ENCODE data around the gene PDE9A. TPM values are rescaled to one million over a fixed set of nuclear protein-coding genes. Genes with fewer than 3 reads are reported as not detected.
A peak's percentile ranks its signal among the peaks of the same experiment; 100 is the strongest.

PDE9A gene
- polyA plus RNA-seq, 2 of the 4 experiments (the other 2 are of a cell fraction), result 1.3 to 3.1 TPM

DNA sequence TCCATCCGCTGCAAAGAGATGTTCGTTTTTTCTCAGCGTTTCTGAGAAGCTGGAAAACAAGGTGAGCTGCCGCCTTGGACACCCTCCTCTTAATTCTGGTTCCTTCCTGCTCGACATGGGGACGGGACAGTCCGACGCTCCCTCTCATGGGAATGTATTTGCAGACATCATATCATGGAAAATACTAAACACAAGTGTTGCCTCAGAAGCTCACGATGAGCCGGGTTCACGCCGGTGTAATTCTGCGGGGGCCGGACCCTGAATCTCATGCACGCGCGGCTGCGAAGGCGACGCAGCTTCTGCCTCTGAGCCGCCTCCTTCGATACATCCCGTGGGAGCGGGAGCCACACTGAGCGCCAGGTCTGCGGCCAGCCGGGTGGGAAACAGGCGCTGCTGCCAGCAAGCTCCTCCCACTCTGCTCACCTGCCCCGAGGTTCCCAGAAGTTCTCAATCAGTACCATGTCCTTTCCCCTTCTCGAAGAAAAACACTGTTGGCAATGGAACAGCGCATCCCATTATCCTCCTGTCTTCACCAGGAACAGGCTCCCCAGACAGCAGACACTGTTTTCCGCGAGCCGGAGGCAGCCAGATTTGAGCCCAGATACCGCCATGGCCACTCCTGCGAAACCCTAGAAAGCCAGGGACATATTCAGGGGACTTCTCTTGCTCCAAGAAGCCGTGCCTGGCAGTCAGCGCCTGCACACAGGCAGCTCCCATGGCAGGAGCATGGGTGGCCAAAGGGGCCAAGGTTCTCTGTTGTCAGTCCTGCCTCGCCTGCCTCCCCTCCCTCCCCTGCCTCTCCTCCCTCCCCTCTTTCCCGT lies 127.9 kb downstream of the PDE9A start:
- DNase-seq (ENCODE audit: low read depth in 1 of 2, low spot score in 1 of 2), result no peak
- ChIA-PET POLR2A (no interaction called here), CTCF (interaction anchor here (0.6 to 0.7 kb wide), 2 partner anchors 128 to 188 kb away, joined by 3 read pairs; partner anchors contain the start of gene PDE9A)
- no peak for TF ChIP-seq NFE2L2 (conservative IDR thresholded peaks at IDR 0.05; ENCODE audit: low read length)
- TF ChIP-seq CHD2 (IDR thresholded peaks at IDR 0.05; ENCODE audit: low read length, partially characterized antibody), result no peak
- TF ChIP-seq, protein P1, sequence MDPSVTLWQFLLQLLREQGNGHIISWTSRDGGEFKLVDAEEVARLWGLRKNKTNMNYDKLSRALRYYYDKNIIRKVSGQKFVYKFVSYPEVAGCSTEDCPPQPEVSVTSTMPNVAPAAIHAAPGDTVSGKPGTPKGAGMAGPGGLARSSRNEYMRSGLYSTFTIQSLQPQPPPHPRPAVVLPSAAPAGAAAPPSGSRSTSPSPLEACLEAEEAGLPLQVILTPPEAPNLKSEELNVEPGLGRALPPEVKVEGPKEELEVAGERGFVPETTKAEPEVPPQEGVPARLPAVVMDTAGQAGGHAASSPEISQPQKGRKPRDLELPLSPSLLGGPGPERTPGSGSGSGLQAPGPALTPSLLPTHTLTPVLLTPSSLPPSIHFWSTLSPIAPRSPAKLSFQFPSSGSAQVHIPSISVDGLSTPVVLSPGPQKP (IDR thresholded peaks at IDR 0.05; ENCODE audit: low read depth, low read length), result no peak
- no peak for TF ChIP-seq NR3C1 (IDR thresholded peaks at IDR 0.05)
- TF ChIP-seq PHF8 (IDR thresholded peaks at IDR 0.05; ENCODE audit: borderline replicate concordance, low read depth), result no peak
- TF ChIP-seq ZNF302 (CRISPR knock-in tag; IDR thresholded peaks at IDR 0.05), result no peak
- no peak for TF ChIP-seq HOXB5 (CRISPR knock-in tag; IDR thresholded peaks at IDR 0.05)
- no peak for TF ChIP-seq CBX8 (IDR thresholded peaks at IDR 0.05)
- peak in 1 of 2 experiments; percentile 42; a peak in 3 of 6 replicates for ATAC-seq
- no peak overlapping the region for H3K4me3 ChIP-seq
- H3K27ac ChIP-seq, result no peak overlapping the region
- H3K9me3 ChIP-seq, result no peaks in the 10 kb centered on the region
- no peak for FAIRE-seq
- no peaks in the 10 kb centered on the region for H3K4me1 ChIP-seq
- peak overlapping the region; percentile 53; the same call in 2 of the 3 replicates for H3K4me2 ChIP-seq
- WGBS (ENCODE audit: missing lambda C conversion rate), result 30% methylated on average over 29 of the region's 40 CpGs

DNA sequence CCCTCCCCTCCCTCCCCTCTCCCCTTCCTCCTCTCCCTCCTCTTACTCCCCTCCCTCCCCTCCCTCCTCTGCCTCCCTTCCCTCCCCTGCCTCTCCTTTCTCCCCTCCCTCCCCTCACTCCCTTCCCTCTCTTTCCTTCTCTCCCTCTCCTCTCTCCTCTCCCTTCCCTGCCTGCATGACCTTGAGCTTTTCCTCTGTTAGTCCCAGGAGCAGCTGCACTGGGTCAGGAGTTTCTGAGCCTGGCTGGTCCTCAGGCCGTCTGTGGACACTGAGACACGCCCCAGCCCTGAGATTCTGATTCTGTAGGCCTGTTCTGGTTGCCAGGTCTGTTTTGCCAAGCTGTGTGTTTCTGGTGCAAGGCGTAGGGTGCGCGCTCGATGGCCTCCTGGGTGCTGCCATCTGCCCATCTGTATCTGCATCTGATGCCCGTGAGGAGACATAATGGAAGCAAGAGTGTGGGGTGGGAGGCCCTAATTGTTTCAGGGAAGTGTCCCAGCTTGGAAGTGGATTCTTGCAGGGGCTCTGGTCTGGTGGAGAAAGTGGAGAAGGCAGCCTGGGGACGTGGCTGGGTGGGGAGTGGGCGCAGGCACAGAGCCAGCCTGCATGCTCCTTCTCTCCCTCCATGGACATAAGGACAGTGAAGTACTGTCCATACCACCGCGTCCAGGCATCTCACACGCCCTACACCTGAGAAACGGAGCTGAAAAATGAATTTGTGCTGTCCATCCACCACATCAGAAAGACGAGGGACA lies 128.7 kb downstream of the PDE9A start:
- FAIRE-seq (no peak), ATAC-seq (no peak; a peak in 1 of 6 replicates), DNase-seq (ENCODE audit: low read depth in 1 of 2, low spot score in 1 of 2) (no peak)
- H3K4me2 ChIP-seq, result no peak overlapping the region
- WGBS (ENCODE audit: missing lambda C conversion rate), result 50% methylated on average over 14 of the region's 14 CpGs
- H3K9me3 ChIP-seq, result no peaks in the 10 kb centered on the region
- ChIA-PET CTCF (interaction anchor here (1.1 kb wide), 1 partner anchor 189 kb away, joined by 3 read pairs; no protein-coding TSS in a partner anchor), POLR2A (no interaction called here)
- no peak overlapping the region for H3K27ac ChIP-seq
- no peak overlapping the region for H3K4me3 ChIP-seq
- TF ChIP-seq RFX5 (IDR thresholded peaks at IDR 0.05) (no peak), RNF2 (IDR thresholded peaks at IDR 0.05; ENCODE audit: borderline replicate concordance, low read depth) (no peak)
- no peaks in the 10 kb centered on the region for H3K4me1 ChIP-seq

DNA sequence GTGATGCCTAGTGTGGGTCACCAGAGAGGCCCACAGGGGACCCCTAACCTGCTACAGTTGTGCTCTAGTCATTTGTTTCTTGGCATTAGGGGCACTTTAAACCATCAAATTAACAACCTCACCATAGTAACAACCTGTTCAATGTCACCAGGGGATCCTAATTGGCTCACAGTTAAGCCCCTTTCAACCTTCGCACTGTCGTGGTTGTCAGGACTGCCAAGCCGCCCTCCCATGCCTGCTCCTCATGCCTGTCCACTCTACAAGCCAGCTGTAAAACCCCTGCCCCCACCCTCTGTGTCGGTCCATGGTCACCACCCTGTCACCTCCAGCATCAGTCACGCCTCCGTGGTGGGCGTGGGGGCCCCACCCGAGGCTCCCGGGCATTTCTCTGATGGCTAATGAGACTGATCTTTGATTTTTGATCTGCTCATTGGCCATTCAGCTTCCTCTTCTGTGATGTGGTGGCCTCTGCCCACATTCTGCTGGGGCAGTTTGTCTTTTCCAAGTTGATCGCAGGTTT lies 129.4 kb downstream of the PDE9A start:
- Histone ChIP-seq H3K4me3 (no peak overlapping the region), H3K4me1 (no peaks in the 10 kb centered on the region), H3K9me3 (no peaks in the 10 kb centered on the region; the same call in 2 of the 3 replicates), H3K27ac (no peak overlapping the region), H3K4me2 (no peak overlapping the region)
- CTCF ChIA-PET, result interaction anchor here (1.1 kb wide), 1 partner anchor 190 kb away, joined by 3 read pairs; no protein-coding TSS in a partner anchor
- WGBS (ENCODE audit: missing lambda C conversion rate), result 63% methylated on average over 10 of the region's 10 CpGs
- no peak for TF ChIP-seq RNF2 (IDR thresholded peaks at IDR 0.05; ENCODE audit: borderline replicate concordance, low read depth)
- DNase-seq (ENCODE audit: low read depth in 1 of 2, low spot score in 1 of 2) (no peak), FAIRE-seq (no peak), ATAC-seq (no peak)
- POLR2A ChIA-PET, result no interaction called here

DNA sequence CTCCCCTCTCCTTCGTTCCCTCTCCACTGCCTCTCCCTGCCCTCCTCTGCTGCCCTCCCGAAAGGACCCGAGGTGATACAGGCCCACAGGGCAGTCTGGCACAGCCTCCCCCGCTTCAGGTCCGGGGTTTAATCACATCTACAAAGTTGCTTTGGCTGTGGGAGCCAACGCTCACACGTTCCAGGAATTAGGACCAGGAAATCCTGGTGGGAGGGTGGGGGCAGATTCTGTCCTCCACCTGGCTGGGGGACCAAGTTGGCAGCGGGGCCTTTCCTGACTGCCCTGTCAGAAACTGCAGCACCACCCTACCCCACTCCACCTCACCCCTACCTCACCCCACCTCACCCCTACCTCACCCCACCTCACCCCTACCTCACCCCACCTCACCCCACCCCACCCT lies 130.9 kb downstream of the PDE9A start:
- WGBS (ENCODE audit: missing lambda C conversion rate), result 48% methylated on average over 8 of the region's 8 CpGs
- FAIRE-seq (no peak), ATAC-seq (no peak), DNase-seq (ENCODE audit: low read depth in 1 of 2, low spot score in 1 of 2) (no peak)
- CTCF ChIA-PET, result no interaction called here
- H3K4me3 ChIP-seq, result no peak overlapping the region
- H3K9me3 ChIP-seq, result no peaks in the 10 kb centered on the region; the same call in 2 of the 3 replicates
- no peaks in the 10 kb centered on the region for H3K4me1 ChIP-seq
- no peak overlapping the region for H3K27ac ChIP-seq
- no peak for TF ChIP-seq PHF8 (IDR thresholded peaks at IDR 0.05; ENCODE audit: borderline replicate concordance, low read depth)
- no peak for TF ChIP-seq ZC3H11A (IDR thresholded peaks at IDR 0.05)
- TF ChIP-seq, protein P2, sequence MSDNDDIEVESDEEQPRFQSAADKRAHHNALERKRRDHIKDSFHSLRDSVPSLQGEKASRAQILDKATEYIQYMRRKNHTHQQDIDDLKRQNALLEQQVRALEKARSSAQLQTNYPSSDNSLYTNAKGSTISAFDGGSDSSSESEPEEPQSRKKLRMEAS (IDR thresholded peaks at IDR 0.05), result no peak
- TF ChIP-seq GATA3 (IDR thresholded peaks at IDR 0.05; ENCODE audit: borderline replicate concordance), result no peak
- no peak for TF ChIP-seq RFX5 (IDR thresholded peaks at IDR 0.05)
- no peak for TF ChIP-seq KDM5A (IDR thresholded peaks at IDR 0.05)
- TF ChIP-seq NR3C1 (IDR thresholded peaks at IDR 0.05), result no peak
- no peak for TF ChIP-seq ZSCAN20 (CRISPR knock-in tag; IDR thresholded peaks at IDR 0.05)
- no peak for TF ChIP-seq NPAS2 (CRISPR knock-in tag; IDR thresholded peaks at IDR 0.05; ENCODE audit: borderline replicate concordance)
- TF ChIP-seq, protein P3, sequence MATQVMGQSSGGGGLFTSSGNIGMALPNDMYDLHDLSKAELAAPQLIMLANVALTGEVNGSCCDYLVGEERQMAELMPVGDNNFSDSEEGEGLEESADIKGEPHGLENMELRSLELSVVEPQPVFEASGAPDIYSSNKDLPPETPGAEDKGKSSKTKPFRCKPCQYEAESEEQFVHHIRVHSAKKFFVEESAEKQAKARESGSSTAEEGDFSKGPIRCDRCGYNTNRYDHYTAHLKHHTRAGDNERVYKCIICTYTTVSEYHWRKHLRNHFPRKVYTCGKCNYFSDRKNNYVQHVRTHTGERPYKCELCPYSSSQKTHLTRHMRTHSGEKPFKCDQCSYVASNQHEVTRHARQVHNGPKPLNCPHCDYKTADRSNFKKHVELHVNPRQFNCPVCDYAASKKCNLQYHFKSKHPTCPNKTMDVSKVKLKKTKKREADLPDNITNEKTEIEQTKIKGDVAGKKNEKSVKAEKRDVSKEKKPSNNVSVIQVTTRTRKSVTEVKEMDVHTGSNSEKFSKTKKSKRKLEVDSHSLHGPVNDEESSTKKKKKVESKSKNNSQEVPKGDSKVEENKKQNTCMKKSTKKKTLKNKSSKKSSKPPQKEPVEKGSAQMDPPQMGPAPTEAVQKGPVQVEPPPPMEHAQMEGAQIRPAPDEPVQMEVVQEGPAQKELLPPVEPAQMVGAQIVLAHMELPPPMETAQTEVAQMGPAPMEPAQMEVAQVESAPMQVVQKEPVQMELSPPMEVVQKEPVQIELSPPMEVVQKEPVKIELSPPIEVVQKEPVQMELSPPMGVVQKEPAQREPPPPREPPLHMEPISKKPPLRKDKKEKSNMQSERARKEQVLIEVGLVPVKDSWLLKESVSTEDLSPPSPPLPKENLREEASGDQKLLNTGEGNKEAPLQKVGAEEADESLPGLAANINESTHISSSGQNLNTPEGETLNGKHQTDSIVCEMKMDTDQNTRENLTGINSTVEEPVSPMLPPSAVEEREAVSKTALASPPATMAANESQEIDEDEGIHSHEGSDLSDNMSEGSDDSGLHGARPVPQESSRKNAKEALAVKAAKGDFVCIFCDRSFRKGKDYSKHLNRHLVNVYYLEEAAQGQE (IDR thresholded peaks at IDR 0.05), result no peak
- no peak for TF ChIP-seq RNF2 (IDR thresholded peaks at IDR 0.05; ENCODE audit: borderline replicate concordance, low read depth)
- TF ChIP-seq, protein P4, sequence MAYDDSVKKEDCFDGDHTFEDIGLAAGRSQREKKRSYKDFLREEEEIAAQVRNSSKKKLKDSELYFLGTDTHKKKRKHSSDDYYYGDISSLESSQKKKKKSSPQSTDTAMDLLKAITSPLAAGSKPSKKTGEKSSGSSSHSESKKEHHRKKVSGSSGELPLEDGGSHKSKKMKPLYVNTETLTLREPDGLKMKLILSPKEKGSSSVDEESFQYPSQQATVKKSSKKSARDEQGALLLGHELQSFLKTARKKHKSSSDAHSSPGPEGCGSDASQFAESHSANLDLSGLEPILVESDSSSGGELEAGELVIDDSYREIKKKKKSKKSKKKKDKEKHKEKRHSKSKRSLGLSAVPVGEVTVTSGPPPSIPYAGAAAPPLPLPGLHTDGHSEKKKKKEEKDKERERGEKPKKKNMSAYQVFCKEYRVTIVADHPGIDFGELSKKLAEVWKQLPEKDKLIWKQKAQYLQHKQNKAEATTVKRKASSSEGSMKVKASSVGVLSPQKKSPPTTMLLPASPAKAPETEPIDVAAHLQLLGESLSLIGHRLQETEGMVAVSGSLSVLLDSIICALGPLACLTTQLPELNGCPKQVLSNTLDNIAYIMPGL (CRISPR knock-in tag; IDR thresholded peaks at IDR 0.05; ENCODE audit: borderline replicate concordance), result no peak
- H3K4me2 ChIP-seq, result no peak overlapping the region
- POLR2A ChIA-PET, result no interaction called here

All from A549 (cell line).